RWPE2 (cell line): ENCODE data around the gene SCP2D1.
A peak's percentile ranks its signal among the peaks of the same experiment; 100 is the strongest.

ENCODE experiments used
- ATAC-seq: fragments of 200-7000 bp; cut with Tn5 transposase; 3 replicates; pipeline ENCODE4 v1.9.1; 2021; ENCODE audit warnings: low read depth
- DNase-seq: peaks from one replicate; pipeline ENCODE4 v3.0.0-alpha.2; 2020; ENCODE audit warnings: low spot score
- H3K27ac ChIP-seq: fragments of 450-650 bp; 2 replicates; pipeline ENCODE4 v1.5.1; 2017; ENCODE audit warnings: mild to moderate bottlenecking; ENCODE audit not compliant: poor library complexity, severe bottlenecking
- H3K27me3 ChIP-seq: fragments of 250-450 bp; sonication (Bioruptor Pico); 2 replicates; pipeline ENCODE4 v1.5.1; 2021; ENCODE audit warnings: mild to moderate bottlenecking, moderate library complexity; ENCODE audit not compliant: insufficient read depth, poor library complexity, severe bottlenecking
- H3K36me3 ChIP-seq: fragments of 250-450 bp; sonication (Bioruptor Pico); 2 replicates; pipeline ENCODE4 v1.5.1; 2020; ENCODE audit warnings: low read depth, mild to moderate bottlenecking, moderate library complexity
- H3K4me1 ChIP-seq: fragments of 250-450 bp; sonication (Bioruptor Pico); 2 replicates; pipeline ENCODE4 v1.5.1; 2021; ENCODE audit warnings: mild to moderate bottlenecking, moderate library complexity; ENCODE audit not compliant: insufficient read depth, poor library complexity, severe bottlenecking
- H3K4me3 ChIP-seq: fragments of 250-450 bp; sonication (Bioruptor Pico); 2 replicates; pipeline ENCODE4 v1.5.1; 2021; ENCODE audit warnings: mild to moderate bottlenecking, moderate library complexity; ENCODE audit not compliant: severe bottlenecking
- H3K9me3 ChIP-seq: fragments of 250-450 bp; sonication (Bioruptor Pico); 2 replicates; pipeline ENCODE4 v1.5.1; 2021; ENCODE audit warnings: mild to moderate bottlenecking, moderate library complexity; ENCODE audit not compliant: severe bottlenecking
- TF ChIP-seq, protein P1 (sequence below): fragments of 450-650 bp; IDR thresholded peaks from one replicate; pipeline ENCODE4 v1.5.1; 2017; ENCODE audit warnings: mild to moderate bottlenecking, moderate library complexity; ENCODE audit not compliant: poor library complexity, severe bottlenecking

Gene SCP2D1

GRCh38 chr20:18796282-18796833 lies 17.2 kb upstream of the SCP2D1 start:
- Histone ChIP-seq H3K4me1 (no peaks in the 10 kb centered on the region), H3K4me3 (no peak overlapping the region), H3K36me3 (no peaks in the 10 kb centered on the region), H3K9me3 (no peaks in the 10 kb centered on the region), H3K27me3 (no peaks in the 10 kb centered on the region), H3K27ac (no peak overlapping the region)
- ATAC-seq (no peak), DNase-seq (no peak)
- TF ChIP-seq, protein P1, sequence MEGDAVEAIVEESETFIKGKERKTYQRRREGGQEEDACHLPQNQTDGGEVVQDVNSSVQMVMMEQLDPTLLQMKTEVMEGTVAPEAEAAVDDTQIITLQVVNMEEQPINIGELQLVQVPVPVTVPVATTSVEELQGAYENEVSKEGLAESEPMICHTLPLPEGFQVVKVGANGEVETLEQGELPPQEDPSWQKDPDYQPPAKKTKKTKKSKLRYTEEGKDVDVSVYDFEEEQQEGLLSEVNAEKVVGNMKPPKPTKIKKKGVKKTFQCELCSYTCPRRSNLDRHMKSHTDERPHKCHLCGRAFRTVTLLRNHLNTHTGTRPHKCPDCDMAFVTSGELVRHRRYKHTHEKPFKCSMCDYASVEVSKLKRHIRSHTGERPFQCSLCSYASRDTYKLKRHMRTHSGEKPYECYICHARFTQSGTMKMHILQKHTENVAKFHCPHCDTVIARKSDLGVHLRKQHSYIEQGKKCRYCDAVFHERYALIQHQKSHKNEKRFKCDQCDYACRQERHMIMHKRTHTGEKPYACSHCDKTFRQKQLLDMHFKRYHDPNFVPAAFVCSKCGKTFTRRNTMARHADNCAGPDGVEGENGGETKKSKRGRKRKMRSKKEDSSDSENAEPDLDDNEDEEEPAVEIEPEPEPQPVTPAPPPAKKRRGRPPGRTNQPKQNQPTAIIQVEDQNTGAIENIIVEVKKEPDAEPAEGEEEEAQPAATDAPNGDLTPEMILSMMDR = no peak

DNA sequence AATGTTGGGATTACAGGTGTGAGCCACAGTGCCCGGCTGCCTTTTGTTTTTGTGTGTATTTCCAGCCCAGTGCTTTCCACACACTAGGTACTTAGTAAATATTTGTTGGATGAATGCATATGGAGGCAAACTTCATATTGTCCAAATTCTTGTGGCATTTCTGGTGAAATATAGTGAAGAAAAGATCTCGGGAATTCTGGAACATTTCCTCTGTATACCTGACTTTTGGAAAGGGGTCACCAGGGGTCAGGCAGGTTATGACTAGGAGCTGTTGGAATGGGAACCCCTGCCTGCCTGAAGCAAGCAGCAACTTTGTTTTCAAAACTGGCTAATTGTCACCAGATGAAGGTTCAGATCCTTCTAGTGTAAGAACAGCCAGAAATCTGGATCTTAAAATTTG lies 12.1 kb upstream of the SCP2D1 start:
- Histone ChIP-seq H3K36me3 (no peaks in the 10 kb centered on the region), H3K27ac (no peak overlapping the region), H3K4me3 (no peak overlapping the region), H3K4me1 (no peaks in the 10 kb centered on the region), H3K9me3 (no peaks in the 10 kb centered on the region), H3K27me3 (no peaks in the 10 kb centered on the region)
- no peak for ATAC-seq
- no peak for DNase-seq
- TF ChIP-seq, protein P1 = no peak

GRCh38 chr20:18802012-18802634 lies 11.5 kb upstream of the SCP2D1 start:
- Histone ChIP-seq H3K36me3 (no peaks in the 10 kb centered on the region), H3K27me3 (no peaks in the 10 kb centered on the region), H3K4me1 (no peaks in the 10 kb centered on the region), H3K4me3 (no peak overlapping the region), H3K27ac (no peak overlapping the region), H3K9me3 (no peaks in the 10 kb centered on the region)
- DNase-seq (no peak), ATAC-seq (no peak)
- TF ChIP-seq, protein P1 = no peak

GRCh38 chr20:18805881-18806280 lies 7.7 kb upstream of the SCP2D1 start:
- Histone ChIP-seq H3K9me3 (no peaks in the 10 kb centered on the region), H3K4me3 (no peak overlapping the region), H3K27me3 (no peaks in the 10 kb centered on the region), H3K4me1 (no peaks in the 10 kb centered on the region), H3K27ac (no peak overlapping the region), H3K36me3 (no peaks in the 10 kb centered on the region)
- DNase-seq (no peak), ATAC-seq (peak; percentile 97)
- TF ChIP-seq, protein P1 = no peak

GRCh38 chr20:18808712-18809111 lies 4.9 kb upstream of the SCP2D1 start:
- ATAC-seq = no peak
- Histone ChIP-seq H3K27me3 (no peaks in the 10 kb centered on the region), H3K27ac (no peak overlapping the region), H3K4me3 (no peak overlapping the region), H3K4me1 (no peaks in the 10 kb centered on the region), H3K9me3 (no peaks in the 10 kb centered on the region), H3K36me3 (no peaks in the 10 kb centered on the region)
- TF ChIP-seq, protein P1 = no peak
- no peak for DNase-seq
